OCI-LY1 (cell line): ENCODE data around the gene PPP2R2C.

Experiments used
- H2AFZ ChIP-seq: fragments of 200-600 bp; sonication (generic), shearing (Covaris generic); 2 replicates; pipeline ENCODE4 v1.6.0; 2014; ENCODE audit warnings: antibody characterized with exemption, mild to moderate bottlenecking, low read length
- H3F3A ChIP-seq: fragments of 200-600 bp; sonication (generic), shearing (Covaris generic); 2 replicates; pipeline ENCODE4 v1.6.0; 2014; ENCODE audit warnings: mild to moderate bottlenecking, antibody characterized with exemption, low read length, moderate library complexity; ENCODE audit not compliant: insufficient read depth
- H3K27ac ChIP-seq: fragments of 200-600 bp; sonication (generic); 2 replicates; pipeline ENCODE4 v1.5.1; 2014; ENCODE audit warnings: low read length, mixed run types, mild to moderate bottlenecking, low read depth; ENCODE audit not compliant: poor library complexity, severe bottlenecking
- H3K27me3 ChIP-seq: fragments of 200-600 bp; sonication (generic); 2 replicates; pipeline ENCODE4 v1.6.0; 2014; ENCODE audit warnings: antibody characterized with exemption, mild to moderate bottlenecking, low read length, moderate library complexity; ENCODE audit not compliant: insufficient read depth
- H3K36me3 ChIP-seq: fragments of 200-600 bp; sonication (generic); 2 replicates; pipeline ENCODE4 v1.6.1; 2014; ENCODE audit warnings: mild to moderate bottlenecking, antibody characterized with exemption, low read length, moderate library complexity, mixed read lengths; ENCODE audit not compliant: insufficient read depth
- H3K4me1 ChIP-seq: fragments of 200-600 bp; sonication (generic); 2 replicates; pipeline ENCODE4 v1.5.1; 2014; ENCODE audit warnings: mild to moderate bottlenecking, low read length, moderate library complexity; ENCODE audit not compliant: insufficient read depth, severe bottlenecking
- H3K4me2 ChIP-seq: fragments of 200-600 bp; sonication (generic), shearing (Covaris generic); 2 replicates; pipeline ENCODE4 v1.6.1; 2014; ENCODE audit warnings: low read length
- H3K4me3 ChIP-seq: fragments of 200-600 bp; sonication (generic); 2 replicates; pipeline ENCODE4 v1.5.1; 2014; ENCODE audit warnings: low read length, low read depth, mild to moderate bottlenecking, mixed read lengths; ENCODE audit not compliant: poor library complexity, severe bottlenecking
- H3K79me2 ChIP-seq: fragments of 200-600 bp; shearing (Covaris generic); 2 replicates; pipeline ENCODE4 v1.6.1; 2016; ENCODE audit warnings: mixed run types, low read length, mixed read lengths; ENCODE audit not compliant: insufficient read depth
- H3K9ac ChIP-seq: fragments of 200-600 bp; sonication (generic), shearing (Covaris generic); 2 replicates; pipeline ENCODE4 v1.6.1; 2014; ENCODE audit warnings: mild to moderate bottlenecking, low read length, mixed read lengths
- H3K9me2 ChIP-seq: fragments of 200-600 bp; sonication (generic), shearing (Covaris generic); 2 replicates; pipeline ENCODE4 v1.6.1; 2014; ENCODE audit warnings: low read depth, mild to moderate bottlenecking, low read length, mixed read lengths
- H3K9me3 ChIP-seq: fragments of 200-600 bp; shearing (Covaris generic); 2 replicates; pipeline ENCODE4 v1.6.1; 2014; ENCODE audit warnings: low read length, mixed read lengths
- H4K20me1 ChIP-seq: fragments of 200-600 bp; sonication (generic), shearing (Covaris generic); 2 replicates; pipeline ENCODE4 v1.6.0; 2016; ENCODE audit warnings: mild to moderate bottlenecking, low read length; ENCODE audit not compliant: insufficient read depth
- EZH2 ChIP-seq: fragments of 200-600 bp; sonication (generic), shearing (Covaris generic); IDR thresholded peaks from 2 replicates; pipeline ENCODE4 v1.8.0; 2017; ENCODE audit warnings: borderline replicate concordance, mixed run types, mild to moderate bottlenecking, antibody characterized with exemption, low read length, moderate library complexity, mixed read lengths
- TF ChIP-seq, protein P1 (sequence below): fragments of 200-600 bp; sonication (generic), shearing (Covaris generic); IDR thresholded peaks from 2 replicates; pipeline ENCODE4 v1.5.1; 2017; ENCODE audit warnings: mild to moderate bottlenecking, antibody characterized with exemption, low read length, moderate library complexity, mixed read lengths

The PPP2R2C gene

DNA sequence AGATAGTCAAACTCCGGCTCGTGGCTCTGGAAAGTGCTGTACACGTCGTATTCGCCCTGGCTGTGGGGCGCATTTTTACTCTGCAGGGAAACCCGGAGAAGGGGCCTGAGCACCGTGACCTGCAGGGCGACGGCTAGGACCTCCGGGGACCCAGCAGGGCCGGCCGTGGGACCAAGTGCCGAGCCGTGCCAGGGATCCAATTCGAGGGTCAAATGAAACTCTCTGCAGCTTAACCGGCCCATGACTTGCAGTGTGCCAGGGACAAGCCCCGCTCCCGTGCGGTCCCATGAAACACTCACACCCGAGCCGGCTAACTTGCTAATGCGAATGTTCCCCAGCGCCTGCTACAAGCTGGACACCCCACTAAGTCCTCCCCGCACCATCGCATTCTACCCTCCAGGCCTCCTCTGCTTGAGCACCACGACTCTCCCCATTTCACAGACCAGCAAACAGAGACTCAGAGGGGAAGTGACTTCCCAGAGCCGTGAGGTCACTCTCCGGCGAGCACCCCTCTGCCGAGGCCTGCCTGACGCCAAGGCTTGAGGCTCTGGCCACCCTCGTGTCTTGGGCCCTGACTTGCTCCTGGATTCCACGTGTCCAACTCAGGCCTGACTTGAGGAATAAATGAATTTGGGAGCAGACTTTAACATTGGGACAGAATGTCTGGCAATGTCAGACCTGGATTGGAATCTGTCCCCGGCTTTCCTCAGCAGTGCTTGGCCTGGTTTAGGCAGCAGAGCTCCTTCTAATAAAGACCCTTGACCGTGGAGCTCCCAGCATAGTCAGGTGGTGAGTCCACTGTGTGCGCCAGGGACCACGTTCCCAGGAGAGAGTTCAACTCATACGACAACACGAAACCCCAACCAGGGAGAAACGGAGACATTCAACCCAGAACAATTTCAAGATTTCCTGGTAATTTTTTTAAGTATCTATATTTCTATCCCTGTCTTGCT is 93.6 kb downstream of the PPP2R2C start:
- Histone ChIP-seq H2AFZ (no peak overlapping the region), H3K4me3 (no peak overlapping the region), H3K79me2 (no peaks in the 10 kb centered on the region), H3F3A (no peaks in the 10 kb centered on the region), H3K4me1 (no peaks in the 10 kb centered on the region), H3K9me3 (no peaks in the 10 kb centered on the region), H3K27ac (no peak overlapping the region), H3K9me2 (no peaks in the 10 kb centered on the region), H3K36me3 (no peaks in the 10 kb centered on the region), H3K9ac (no peak overlapping the region), H3K27me3 (no peaks in the 10 kb centered on the region), H3K4me2 (no peak overlapping the region), H4K20me1 (no peaks in the 10 kb centered on the region)
- TF ChIP-seq EZH2: no peak
- TF ChIP-seq, protein P1, sequence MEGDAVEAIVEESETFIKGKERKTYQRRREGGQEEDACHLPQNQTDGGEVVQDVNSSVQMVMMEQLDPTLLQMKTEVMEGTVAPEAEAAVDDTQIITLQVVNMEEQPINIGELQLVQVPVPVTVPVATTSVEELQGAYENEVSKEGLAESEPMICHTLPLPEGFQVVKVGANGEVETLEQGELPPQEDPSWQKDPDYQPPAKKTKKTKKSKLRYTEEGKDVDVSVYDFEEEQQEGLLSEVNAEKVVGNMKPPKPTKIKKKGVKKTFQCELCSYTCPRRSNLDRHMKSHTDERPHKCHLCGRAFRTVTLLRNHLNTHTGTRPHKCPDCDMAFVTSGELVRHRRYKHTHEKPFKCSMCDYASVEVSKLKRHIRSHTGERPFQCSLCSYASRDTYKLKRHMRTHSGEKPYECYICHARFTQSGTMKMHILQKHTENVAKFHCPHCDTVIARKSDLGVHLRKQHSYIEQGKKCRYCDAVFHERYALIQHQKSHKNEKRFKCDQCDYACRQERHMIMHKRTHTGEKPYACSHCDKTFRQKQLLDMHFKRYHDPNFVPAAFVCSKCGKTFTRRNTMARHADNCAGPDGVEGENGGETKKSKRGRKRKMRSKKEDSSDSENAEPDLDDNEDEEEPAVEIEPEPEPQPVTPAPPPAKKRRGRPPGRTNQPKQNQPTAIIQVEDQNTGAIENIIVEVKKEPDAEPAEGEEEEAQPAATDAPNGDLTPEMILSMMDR: no peak

DNA sequence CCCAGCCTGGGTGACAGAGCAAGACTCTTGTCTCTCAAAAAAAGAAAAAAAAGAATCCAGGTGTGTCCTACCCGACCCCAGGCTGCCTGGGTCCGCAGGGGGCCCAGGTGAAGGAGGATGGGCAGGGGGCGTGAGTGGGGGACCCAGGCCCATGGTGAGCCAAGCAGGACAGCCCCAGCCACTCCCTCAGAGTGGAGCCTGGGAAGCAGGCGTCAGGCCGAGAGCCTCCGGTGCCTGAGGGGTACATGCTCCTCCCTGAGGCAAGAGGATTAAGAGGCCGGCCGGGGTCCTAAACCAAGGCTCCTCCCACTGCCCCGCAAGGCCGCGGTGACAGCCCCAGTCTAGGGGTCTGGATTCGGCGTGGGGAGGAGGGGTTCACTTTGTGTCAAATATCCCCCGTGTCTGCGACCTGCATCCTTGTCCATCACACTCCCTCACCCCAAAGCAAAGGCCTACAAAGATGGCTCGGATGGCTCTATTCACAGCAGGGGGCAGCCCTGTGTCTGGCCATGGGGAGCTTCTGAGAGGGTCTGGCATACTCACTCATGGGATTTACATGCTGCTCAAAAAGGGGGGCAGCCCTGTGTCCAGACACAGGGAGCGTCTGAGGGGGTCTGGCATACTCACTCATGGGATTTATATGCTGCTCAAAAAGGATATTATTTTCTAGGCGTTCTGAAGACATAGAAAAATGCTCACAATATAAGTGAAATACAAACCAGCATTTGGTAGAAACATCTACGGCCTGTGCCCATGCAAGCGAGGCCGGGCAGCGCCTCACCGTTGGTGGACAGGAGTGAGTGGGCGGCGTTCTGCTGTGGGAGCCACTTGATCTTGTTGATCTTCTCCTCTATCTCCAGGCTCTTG is 94.6 kb downstream of the PPP2R2C start:
- Histone ChIP-seq H2AFZ (no peak overlapping the region), H3K4me2 (no peak overlapping the region), H3K9me3 (no peaks in the 10 kb centered on the region), H3K4me1 (no peaks in the 10 kb centered on the region), H3K36me3 (no peaks in the 10 kb centered on the region), H4K20me1 (no peaks in the 10 kb centered on the region), H3K27ac (no peak overlapping the region), H3K4me3 (no peak overlapping the region), H3K9me2 (no peaks in the 10 kb centered on the region), H3K27me3 (no peaks in the 10 kb centered on the region), H3K79me2 (no peaks in the 10 kb centered on the region), H3F3A (no peaks in the 10 kb centered on the region), H3K9ac (no peak overlapping the region)
- TF ChIP-seq, protein P1: no peak
- no peak for TF ChIP-seq EZH2

DNA sequence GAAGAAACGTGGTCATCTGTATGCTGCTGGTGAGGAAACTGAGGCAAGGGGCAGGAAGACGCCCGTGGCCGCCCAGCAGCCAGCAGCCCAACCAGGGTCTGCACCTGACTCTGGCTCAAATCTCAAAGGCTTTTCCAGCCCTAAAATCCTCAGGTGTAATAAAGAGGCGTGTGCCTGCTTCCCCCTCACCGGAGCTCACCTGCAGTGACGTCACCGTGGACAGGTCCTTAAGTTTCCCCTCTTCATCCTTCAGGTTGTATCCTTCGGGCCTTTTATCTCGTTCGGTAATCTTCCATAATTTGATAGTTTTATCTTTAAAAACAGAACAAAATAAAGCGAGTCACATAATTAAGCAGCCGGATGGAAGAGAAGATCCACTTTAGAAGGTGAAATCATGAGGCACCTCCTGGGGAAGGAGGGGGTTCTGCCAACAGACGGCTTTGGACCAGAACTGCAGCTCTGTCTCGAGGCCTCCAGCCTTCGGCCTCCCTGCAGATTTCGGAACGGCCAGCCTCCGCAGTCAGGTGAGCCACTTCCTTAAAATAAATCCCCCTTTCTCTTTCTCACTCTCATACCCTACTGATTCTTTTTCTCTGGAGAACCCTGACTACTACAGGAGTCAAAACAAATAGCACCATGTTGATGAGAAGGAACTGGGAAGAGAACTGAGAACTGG is 96.7 kb downstream of the PPP2R2C start:
- H3K79me2 ChIP-seq: no peaks in the 10 kb centered on the region
- H3K4me2 ChIP-seq: no peak overlapping the region
- no peak overlapping the region for H3K9ac ChIP-seq
- TF ChIP-seq EZH2: no peak
- TF ChIP-seq, protein P1: no peak
- H3K9me2 ChIP-seq: no peaks in the 10 kb centered on the region
- H3K4me3 ChIP-seq: no peak overlapping the region
- H4K20me1 ChIP-seq: no peaks in the 10 kb centered on the region
- H3K27me3 ChIP-seq: no peaks in the 10 kb centered on the region
- H3K36me3 ChIP-seq: no peaks in the 10 kb centered on the region
- no peak overlapping the region for H3K27ac ChIP-seq
- no peak overlapping the region for H2AFZ ChIP-seq
- no peaks in the 10 kb centered on the region for H3K9me3 ChIP-seq
- no peaks in the 10 kb centered on the region for H3K4me1 ChIP-seq
- no peaks in the 10 kb centered on the region for H3F3A ChIP-seq
